GM19043 (cell line): ENCODE results near the gene NTRK2.
"Not testable (repeated sequence)": the region's sequence is repeated elsewhere in the genome, so short reads cannot be mapped to it uniquely, and the experiment has no call there.

Source experiments
- ATAC-seq: cut with Tn5 transposase; IDR thresholded peaks from one replicate; pipeline ENCODE4 v1.9.1; 2021; ENCODE audit warnings: low read depth; ENCODE audit not compliant: unreplicated experiment

NTRK2 gene

DNA sequence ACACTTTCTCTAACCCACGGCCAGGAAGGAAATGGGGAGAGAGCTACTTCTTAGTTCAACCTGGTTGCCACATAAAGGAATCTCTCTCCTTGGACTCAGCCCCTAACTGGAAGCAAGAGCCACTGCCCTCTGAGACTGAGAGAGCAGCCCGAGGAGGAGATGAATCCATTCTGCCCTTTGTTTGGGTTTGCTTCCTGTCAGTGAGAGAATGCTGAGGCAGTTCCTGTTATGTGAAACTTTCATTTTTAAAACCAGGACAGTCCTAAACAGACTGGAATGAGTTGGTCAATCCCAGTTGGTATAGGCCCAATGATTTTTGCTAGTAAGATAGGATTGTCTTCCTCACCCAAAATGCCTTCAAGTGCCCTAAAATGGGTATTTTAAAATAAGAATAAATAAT, 205.1 kb downstream of the NTRK2 start:
- no peak for ATAC-seq

DNA sequence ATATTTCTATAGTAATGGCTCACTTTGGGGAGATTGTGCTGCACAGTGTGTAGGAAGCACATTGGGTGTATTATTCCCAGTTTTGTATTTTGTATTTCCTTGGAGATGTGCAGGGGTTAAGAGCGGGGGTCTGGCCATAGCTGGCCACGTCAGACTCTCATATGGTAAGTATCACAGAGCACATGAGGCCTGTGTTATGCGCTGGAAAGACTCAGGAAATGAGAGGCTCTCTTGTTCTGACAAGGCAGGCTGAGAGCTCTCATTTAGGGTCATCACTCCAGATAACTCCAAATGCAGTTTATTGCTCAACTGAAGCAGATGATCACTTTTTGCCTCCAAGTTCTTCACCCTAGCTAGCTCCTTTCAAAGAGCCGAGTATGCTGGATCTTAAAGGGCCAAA, 205.7 kb downstream of the NTRK2 start:
- ATAC-seq: no peak

DNA sequence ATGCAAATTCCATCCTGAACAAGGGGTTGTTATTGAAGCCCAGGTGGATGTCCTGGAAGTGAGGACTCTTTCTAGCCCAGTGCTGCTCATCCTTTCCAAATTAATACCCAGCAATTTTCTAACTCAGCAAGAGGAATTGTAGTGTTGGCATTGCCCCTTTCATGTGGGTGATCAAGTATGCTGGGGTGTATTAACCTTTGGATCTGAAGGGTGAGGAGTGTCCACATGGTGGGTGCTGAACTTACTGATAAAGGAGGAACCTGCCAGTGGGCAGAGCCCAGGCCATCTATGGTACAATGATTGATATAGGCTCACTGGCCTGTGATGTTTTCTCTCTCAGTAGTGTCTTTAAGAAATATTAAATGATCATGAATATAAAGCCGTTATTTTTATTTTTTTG, 210.1 kb downstream of the NTRK2 start:
- no peak for ATAC-seq

DNA sequence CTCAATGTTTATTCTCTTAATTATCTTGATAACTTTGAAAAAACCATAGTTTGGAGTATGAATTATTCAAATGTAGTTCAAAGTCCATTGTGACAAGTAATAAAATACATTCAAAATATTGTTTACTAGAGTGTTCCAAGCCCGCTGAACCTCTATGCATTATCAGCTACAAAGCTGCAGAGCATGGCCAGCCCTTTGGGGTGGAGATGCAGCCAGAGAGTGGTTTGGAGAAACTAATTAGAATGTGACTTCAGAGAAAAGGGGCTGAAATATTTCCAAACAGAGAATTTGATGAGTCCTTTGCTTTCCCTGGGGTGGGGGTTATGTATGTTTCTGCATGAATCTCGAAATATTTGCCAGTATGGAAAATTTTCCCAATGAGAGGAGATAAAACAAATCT, 211.3 kb downstream of the NTRK2 start:
- no peak for ATAC-seq

DNA sequence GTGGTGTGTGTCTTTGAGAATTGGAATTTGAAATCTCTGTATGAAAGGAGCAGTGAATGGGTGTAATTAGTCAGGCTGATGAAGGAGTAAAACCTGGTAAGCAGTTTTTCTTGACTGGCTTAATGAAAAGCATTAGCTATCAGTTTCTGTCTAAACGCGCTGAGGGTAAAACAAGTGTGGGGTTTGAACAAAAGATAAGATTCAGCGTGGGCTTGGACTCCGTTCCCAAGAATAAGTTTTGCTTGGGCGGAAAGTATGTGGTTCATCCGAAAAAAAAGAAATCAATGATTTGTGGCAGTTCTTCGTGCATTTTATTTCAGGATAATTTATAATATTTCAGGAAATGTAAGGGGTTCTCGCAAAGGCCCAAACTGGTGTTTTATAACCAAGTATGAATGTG, 217.3 kb downstream of the NTRK2 start:
- no peak for ATAC-seq

DNA sequence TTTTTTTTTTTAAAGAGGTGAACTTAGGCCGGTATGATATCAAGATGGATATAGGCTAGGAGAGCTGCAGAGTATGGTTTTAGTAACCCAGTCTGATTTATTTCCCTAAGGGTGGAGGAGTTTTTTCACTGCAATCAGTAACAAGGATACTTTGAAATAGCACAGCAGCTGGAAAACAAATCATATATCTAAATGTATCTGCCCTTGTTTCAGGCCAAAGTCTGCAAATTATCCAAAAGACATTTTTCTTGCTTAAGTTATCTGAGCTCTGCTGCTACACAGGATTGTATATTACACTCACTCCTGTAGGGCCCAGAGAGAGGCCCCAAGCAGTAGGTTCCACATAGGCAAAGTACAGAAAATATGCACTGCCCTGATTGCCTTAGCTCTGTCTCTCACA, 222.4 kb downstream of the NTRK2 start:
- ATAC-seq: no peak

DNA sequence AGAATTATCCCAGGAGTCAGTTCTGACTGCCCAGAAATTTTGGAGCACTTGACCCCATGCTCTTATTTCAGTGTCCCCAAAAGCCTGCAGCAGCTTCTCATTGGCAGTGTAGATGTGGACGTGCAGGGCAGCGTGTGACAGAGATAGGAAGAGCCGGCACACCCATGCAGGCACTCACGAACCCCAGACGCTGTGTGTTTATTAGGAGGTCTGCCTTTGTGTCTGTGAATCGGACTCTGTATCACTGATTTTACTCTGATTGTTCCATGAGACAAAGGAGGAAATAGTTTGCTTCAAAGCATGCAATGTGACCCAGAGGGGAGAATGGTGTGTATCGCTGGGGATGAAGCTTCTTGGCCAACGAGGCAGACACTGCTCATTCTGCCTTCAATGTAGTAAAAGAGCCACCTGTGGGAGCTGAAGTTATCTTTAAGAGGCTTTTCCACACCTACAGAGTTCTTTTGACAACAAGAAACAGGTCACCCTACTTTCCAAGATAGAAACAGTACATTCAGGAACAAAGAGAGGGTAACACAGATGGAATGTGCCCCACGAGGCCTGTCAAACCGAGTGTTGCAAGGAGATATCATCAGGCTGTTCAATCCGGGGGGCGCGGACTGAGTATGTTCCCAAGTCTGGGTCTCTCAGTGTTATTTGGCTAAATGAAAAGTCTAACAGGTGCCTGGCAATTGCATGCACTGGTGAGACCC, 224.0 kb downstream of the NTRK2 start:
- no peak for ATAC-seq

DNA sequence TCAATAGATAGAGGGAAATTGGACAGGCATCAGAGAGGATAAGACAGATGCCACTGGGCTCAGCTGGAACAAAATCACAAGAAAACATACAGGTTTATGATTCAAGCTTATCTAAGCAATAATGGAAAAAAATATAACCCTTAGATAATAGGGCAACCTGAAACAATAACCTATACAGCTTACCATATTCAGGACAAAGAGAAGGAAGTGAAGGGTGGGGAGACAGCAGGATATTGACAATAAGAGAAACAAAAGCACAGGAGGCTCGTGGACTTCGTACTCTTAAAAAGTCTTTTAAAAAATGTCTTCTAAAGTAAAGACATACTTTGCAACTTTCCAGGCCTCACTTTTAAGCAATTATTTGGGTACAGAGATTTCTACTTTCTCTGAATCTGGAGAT, 225.3 kb downstream of the NTRK2 start:
- ATAC-seq: no peak

DNA sequence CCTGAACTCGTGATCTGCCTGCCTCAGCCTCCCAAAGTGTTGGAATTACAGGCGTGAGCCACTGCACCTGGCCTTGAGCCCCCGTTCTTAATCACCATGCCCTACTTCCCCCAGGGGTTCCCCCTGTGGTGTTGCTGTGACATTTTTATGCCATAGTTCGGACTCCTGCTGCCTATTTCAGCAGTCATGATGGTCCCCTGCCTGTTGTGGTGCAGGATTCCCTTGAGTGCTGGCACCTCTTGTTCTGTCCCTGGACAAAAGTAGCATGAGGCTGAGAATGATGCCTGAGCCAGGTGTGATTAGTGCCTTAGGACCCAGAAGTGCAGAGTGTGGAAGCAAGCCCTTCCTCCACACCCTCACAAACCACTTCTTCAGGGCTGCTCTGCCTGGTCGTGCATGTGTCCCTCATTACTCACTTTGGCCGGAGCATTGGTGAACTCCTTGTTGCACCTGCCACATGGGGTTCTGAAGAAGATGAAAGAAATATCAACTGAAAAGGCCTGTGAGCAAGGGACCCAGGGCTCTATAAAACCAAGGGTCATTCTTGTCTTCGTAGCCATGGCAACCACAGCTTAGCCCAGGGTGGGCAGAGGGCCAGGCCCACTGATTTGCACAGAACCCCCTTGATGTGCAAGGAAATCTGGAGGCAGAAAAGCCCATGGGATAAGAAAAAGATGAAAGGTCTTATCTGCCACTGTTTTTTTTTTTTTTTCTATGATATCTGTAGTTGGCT, 228.0 kb downstream of the NTRK2 start:
- no peak for ATAC-seq

DNA sequence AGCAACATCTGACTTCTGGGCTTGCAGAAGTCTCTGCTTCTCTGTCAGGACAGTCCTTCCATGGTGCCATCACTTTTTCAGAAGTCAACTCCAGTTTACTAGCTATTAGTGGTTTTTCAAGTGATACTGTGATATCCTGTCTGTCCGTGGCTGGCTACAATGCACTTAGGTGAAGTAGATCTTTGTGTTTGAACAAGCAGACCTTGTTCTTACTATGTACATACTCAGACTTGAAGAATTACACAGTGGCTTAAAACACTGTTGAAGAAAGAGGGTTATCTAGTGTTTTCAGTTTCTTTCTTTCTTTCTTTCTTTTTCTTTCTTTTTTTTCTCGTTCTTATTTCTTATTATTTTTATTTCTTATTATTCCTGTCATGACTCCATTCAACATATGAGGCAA, 228.7 kb downstream of the NTRK2 start:
- ATAC-seq: no peak

DNA sequence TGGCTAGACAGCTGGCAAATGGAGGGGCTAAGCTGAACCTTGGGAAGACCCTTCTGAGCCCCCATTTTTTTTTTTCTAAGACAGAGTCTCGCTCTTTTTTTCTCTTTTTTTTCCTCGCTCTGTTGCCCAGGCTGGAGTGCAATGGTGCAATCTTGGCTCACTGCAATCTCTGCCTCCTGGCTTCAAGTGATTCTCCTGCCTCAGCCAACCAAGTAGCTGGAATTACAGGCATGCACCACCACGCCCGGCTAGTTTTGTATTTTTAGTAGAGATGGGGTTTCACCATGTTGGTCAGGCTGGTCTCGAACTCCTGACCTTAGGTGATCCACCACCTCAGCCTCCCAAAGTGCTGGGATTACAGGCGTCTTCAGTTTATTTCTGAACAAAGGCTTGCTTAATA, 229.1 kb downstream of the NTRK2 start:
- not testable (repeated sequence) for ATAC-seq

DNA sequence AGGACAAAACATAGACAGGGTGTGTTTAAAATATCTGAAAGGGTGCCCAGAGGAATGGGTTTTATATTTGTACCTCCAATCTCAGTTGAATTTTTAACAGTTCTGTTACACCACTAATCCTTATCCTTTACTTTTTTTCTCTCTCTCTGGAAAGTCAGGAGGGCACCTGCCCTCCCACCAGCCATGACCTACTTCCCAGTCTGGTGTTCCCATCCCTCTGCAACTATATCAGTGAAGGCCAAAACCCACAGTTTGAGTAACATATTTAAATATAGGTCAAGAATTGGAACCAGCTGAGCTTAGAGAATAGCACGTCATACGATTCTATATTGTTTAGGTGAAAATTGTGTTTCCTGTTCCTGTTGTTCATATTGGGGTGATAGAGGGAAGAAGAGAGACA, 229.8 kb downstream of the NTRK2 start:
- ATAC-seq: no peak

DNA sequence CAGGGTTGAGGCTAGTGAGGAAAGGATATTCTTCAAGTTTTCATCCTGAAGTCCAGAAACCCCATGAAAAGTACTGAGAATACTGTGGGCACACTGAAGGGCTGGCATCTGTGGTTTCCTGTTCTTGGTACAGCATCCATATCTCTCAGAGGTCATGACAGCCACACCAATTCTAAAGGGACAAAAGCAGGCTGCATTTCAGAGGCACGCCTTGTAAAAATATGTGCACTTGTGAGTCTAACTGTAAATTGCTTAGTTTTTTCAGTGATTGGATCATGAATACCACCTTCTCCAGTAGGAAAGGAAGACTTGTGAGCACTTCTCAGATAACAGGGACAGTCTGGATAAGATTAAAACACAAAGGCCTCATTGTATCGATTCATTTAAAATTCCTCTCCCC, 230.9 kb downstream of the NTRK2 start:
- ATAC-seq: no peak

DNA sequence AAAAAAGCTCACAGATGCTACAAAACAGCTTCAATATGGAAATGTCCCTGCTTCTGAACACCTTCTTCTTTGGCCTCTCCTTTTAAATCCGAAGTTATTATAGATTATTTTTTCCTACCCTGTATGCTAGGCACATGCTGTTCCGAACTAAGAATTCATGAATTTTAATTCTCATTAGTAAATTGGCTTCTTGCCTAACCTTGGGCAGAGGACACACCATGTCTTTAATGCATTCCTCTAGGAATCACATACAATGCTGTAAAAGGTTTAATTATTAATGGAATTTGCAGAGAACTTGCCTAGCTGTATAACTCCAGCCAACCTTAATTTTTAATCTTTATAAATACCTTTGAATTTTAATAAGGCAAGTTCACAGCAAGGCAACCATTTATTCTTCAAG, 234.4 kb downstream of the NTRK2 start:
- no peak for ATAC-seq

DNA sequence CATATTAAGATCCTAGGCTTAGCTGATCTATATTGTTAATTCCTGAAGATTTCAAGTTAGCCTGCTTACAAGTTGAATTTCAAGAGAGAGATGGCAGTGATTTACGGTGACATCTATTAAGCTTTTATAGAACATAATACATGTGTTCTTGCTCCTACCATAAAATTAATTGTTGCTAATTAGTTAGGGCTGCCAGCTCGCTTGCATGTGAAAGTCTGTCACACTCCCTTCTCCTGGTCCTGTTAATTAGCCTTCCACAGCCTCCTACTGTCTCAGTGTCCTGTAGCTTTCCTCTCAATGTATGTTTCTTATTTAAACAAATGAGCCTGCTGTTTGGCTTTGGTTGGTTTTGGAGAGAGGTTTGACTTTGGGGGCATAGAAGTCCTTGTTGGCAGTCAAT, 247.2 kb downstream of the NTRK2 start:
- no peak for ATAC-seq

DNA sequence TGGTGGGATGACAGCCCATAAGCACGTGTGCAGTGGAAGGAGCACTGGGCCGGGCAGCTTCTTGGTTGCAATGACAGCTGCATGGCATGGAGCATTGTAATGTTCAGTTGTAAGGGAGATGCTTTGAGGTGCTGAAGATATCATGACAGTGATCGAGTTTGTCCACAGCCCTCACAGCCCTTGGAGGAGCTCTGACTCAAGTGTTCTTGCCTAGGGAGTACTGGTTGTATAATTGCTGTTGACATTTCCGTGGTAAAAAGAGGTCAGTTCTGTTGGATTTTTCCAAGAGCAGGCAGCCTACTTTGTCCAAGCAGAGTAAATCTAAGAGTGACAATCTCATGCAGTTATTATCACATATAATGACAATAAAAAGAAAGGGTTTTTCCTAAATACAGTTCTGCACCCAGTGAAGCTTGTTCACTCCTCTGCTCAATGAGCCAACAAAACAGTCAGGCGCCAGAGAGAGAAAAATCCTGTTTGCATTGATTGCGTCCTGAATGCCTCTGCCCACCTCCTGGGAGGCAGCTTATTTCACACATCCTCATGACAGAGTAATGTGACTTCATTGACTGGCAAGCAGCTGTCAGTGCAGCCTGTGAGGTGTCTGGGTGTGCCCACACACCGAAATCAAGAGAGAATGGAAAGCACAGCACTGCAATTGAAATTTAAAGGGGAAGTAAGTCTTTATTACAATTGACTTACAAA, 248.0 kb downstream of the NTRK2 start:
- no peak for ATAC-seq

DNA sequence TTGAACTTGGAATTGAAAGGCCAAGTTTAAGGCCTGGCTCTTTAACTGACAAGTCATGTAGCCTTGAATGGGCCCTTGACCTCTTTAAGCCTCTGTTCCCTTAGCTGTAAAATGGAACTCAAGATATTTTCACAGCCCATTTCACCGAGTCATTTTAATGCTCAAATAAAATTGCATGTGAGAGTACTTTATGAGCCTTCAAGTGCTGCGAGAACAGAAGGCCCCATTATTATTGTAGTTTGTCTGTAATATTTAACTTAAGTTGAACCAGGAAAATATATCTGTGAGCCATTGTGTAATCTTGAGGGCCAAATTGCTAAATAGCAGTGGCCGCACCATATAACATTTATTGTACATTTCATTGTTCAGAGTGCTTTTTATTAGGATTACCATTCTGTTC, 249.9 kb downstream of the NTRK2 start:
- no peak for ATAC-seq

DNA sequence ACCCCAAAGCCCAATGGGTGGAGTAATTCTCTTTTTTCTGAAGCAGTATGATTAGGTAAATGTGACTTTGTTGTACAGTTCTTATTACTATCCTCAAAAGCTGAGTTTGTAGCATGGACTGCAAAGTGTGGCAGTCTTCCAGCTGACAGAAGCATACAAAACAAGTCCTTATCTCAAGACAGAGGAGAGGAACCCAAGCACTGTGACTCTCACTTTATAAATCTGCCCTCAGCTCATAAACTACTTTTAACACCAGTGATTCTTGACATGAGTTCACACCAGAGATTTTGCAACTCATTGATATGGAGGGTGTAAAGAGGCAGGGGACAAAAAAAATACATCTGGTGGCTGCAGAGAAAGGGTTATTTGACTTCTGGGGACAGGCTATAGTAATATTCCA, 251.6 kb downstream of the NTRK2 start:
- no peak for ATAC-seq

DNA sequence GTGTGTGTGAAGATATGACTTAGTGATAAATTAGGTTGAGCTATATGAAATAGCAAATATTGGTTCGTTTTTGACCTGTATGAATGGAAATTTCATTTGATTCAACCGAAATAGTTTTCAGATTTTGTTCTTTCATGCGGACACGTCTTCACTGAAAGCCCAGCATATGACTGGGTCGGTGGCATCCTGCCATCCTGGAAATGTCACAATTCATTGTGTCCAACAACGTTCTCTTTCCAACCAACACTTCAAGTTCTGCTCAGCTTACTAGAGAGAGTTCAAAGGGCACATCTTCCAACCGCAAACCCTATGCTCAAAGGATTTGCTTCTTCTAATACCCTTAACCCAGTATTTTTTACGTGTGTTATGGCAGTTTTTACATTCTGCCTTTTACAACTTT, 252.5 kb downstream of the NTRK2 start:
- no peak for ATAC-seq

DNA sequence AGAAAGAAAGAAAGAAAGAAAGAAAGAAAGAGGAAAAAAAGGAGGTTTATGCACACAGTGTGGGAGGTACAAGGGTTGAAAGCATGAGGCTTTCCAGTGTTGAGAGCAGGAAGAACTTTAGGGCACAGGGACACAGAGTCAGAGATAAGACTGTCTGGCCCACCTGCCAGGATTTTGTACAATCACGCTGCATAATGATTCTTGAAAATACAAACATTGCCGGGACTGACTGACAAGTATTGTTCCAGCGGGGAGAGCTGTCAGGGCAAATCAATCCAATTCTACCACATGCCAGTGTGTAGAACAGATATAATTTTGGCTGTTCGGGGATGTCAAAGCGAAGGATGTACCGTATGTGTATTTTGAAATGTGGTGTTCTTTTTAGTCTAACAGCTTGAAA, 254.7 kb downstream of the NTRK2 start:
- ATAC-seq: no peak

DNA sequence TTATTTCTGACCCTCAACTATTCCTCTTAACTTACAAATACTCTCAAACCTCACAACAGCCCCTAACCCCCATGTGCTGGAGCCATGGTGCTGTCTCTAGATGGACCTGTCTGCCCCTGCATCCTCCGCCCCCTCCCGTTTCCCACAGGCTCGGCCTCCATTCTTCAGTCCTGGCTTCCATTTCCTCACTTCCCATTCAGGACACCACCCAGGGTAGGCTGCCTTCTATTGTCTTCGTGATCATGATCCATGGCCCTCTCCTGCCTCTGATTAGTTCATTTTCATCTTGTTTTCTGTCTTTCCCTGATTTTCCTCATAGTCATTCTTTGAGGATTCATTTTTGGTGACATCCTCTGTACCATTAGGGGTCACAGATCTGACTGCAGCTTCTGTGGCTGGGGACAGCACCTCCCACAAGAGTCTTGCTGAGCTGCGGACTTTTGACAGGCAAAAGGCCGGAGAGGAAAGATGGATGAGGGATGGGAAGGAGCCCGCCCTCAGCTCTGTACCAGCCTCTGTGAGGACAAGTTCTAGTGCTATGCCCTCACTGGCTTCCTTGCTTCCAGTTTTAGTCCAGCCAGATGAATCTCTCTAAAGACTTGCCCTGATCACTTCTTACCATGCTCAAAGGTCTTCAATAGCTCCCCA, 255.8 kb downstream of the NTRK2 start:
- no peak for ATAC-seq
